ENCODE data around the gene AGAP2.

The AGAP2 gene

GRCh38 chr12:57713209-57713608 lies 25.3 kb downstream of the AGAP2 start:
- in situ Hi-C loops (cut with MboI; ENCODE audit: low sequenced_read_pairs, unreplicated experiment), result no loop called here
- TF ChIP-seq CTCF (IDR thresholded peaks at IDR 0.05; ENCODE audit: borderline replicate concordance, control extremely low read depth, extremely low read depth, insufficient read depth, missing control alignments), result no peak
- no peak for DNase-seq (ENCODE audit: low spot score)

- in situ Hi-C loops (cut with MboI; ENCODE audit: low sequenced_read_pairs, unreplicated experiment), result no loop called here
- no peak for DNase-seq (ENCODE audit: low spot score)
- TF ChIP-seq CTCF (IDR thresholded peaks at IDR 0.05; ENCODE audit: borderline replicate concordance, control extremely low read depth, extremely low read depth, insufficient read depth, missing control alignments), result no peak
These were observed 25.8 kb downstream of the AGAP2 start for GRCh38 chr12:57712701-57713100.

GRCh38 chr12:57708296-57708695 lies 30.2 kb downstream of the AGAP2 start:
- in situ Hi-C loops (cut with MboI; ENCODE audit: low sequenced_read_pairs, unreplicated experiment), result no loop called here
- TF ChIP-seq CTCF (IDR thresholded peaks at IDR 0.05; ENCODE audit: borderline replicate concordance, control extremely low read depth, extremely low read depth, insufficient read depth, missing control alignments), result no peak
- DNase-seq (ENCODE audit: low spot score), result no peak

GRCh38 chr12:57707250-57707649 lies 31.3 kb downstream of the AGAP2 start:
- no peak for DNase-seq (ENCODE audit: low spot score)
- no peak for TF ChIP-seq CTCF (IDR thresholded peaks at IDR 0.05; ENCODE audit: borderline replicate concordance, control extremely low read depth, extremely low read depth, insufficient read depth, missing control alignments)
- in situ Hi-C loops (cut with MboI; ENCODE audit: low sequenced_read_pairs, unreplicated experiment), result no loop called here

GRCh38 chr12:57700317-57700716 lies 38.2 kb downstream of the AGAP2 start:
- TF ChIP-seq CTCF (IDR thresholded peaks at IDR 0.05; ENCODE audit: borderline replicate concordance, control extremely low read depth, extremely low read depth, insufficient read depth, missing control alignments), result no peak
- in situ Hi-C loops (cut with MboI; ENCODE audit: low sequenced_read_pairs, unreplicated experiment), result no loop called here

GRCh38 chr12:57698414-57698813 lies 40.1 kb downstream of the AGAP2 start:
- in situ Hi-C loops (cut with MboI; ENCODE audit: low sequenced_read_pairs, unreplicated experiment), result no loop called here
- TF ChIP-seq CTCF (IDR thresholded peaks at IDR 0.05; ENCODE audit: borderline replicate concordance, control extremely low read depth, extremely low read depth, insufficient read depth, missing control alignments), result no peak

More at GRCh38 chr12:57700317-57700716, 38.2 kb downstream of the AGAP2 start:
- DNase-seq (ENCODE audit: low spot score), result no peak

GRCh38 chr12:57697076-57697475 lies 41.5 kb downstream of the AGAP2 start:
- TF ChIP-seq CTCF (IDR thresholded peaks at IDR 0.05; ENCODE audit: borderline replicate concordance, control extremely low read depth, extremely low read depth, insufficient read depth, missing control alignments), result no peak
- DNase-seq (ENCODE audit: low spot score), result no peak
- in situ Hi-C loops (cut with MboI; ENCODE audit: low sequenced_read_pairs, unreplicated experiment), result no loop called here

More at GRCh38 chr12:57698414-57698813, 40.1 kb downstream of the AGAP2 start:
- no peak for DNase-seq (ENCODE audit: low spot score)

Measured in GM13976 (cell line).